K562 (cell line): ENCODE data around the gene KCNQ5.

Experiments
- CBFB ChIP-seq: sonication (generic); formaldehyde crosslinking; IDR thresholded peaks from 2 replicates; pipeline ENCODE4 v1.4.0; 2020; ENCODE audit warnings: mild to moderate bottlenecking, missing genetic modification reagents
- CTCF ChIP-seq, 3 experiments: IDR thresholded peaks in 2 of 3; conservative IDR thresholded peaks in 1 of 3; 2 replicates each; pipeline ENCODE4 v1.5.1; 2011 to 2012; ENCODE audit warnings: low read length in 3 of 3, mild to moderate bottlenecking in 3 of 3, control low read depth in 2 of 3, improper control_type of control experiment in 1 of 3, inconsistent platforms in 1 of 3, low read depth in 1 of 3, mixed read lengths in 1 of 3, moderate library complexity in 1 of 3; ENCODE audit not compliant: insufficient read depth in 2 of 3
- DPF2 ChIP-seq: fragments of 450-650 bp; IDR thresholded peaks from 2 replicates; pipeline ENCODE4 v1.6.1; 2016
- E2F3 ChIP-seq: fragments of 250-450 bp; sonication (Bioruptor Pico); IDR thresholded peaks from 2 replicates; pipeline ENCODE4 v1.4.0; 2020; ENCODE audit warnings: mild to moderate bottlenecking
- EZH2 ChIP-seq: IDR thresholded peaks from 2 replicates; pipeline ENCODE4 v1.6.1; 2012; ENCODE audit warnings: low read depth, mild to moderate bottlenecking, inconsistent platforms, low read length, borderline replicate concordance
- GTF2F1 ChIP-seq: IDR thresholded peaks from 2 replicates; pipeline ENCODE4 v1.6.1; 2011; ENCODE audit warnings: low read depth, low read length, improper control_type of control experiment
- STAT6 ChIP-seq: sonication (generic); formaldehyde crosslinking; IDR thresholded peaks from 2 replicates; pipeline ENCODE4 v1.8.1; 2023; ENCODE audit warnings: mild to moderate bottlenecking, missing genetic modification reagents

- TF ChIP-seq CBFB (no peak), GTF2F1 (no peak), EZH2 (no peak), CTCF (IDR thresholded peaks at IDR 0.05 in 2 of 3, conservative IDR thresholded peaks at IDR 0.05 in 1 of 3; ENCODE audit: insufficient read depth in 2 of 3, low read depth in 1 of 3, low read length in 3 of 3) (no peak), E2F3 (CRISPR knock-in tag) (no peak), STAT6 (CRISPR knock-in tag) (no peak), DPF2 (no peak)
These were observed 428.2 kb downstream of the KCNQ5 start for GRCh38 chr6:73049971-73050594.
